Loucy (cell line): Measurements from ENCODE around the gene COL4A3.
A peak's percentile ranks its signal among the peaks of the same experiment; 100 is the strongest.

Experiments used
- H2AFZ ChIP-seq: fragments of 200-600 bp; sonication (generic); 2 replicates; pipeline ENCODE4 v1.6.0; 2016; ENCODE audit warnings: antibody characterized with exemption, mild to moderate bottlenecking, low read length, moderate library complexity
- H3F3A ChIP-seq: fragments of 200-600 bp; 2 replicates; pipeline ENCODE4 v1.6.0; 2016; ENCODE audit warnings: antibody characterized with exemption, low read depth, mild to moderate bottlenecking
- H3K27me3 ChIP-seq: fragments of 200-600 bp; sonication (generic); 2 replicates; pipeline ENCODE4 v1.6.1; 2014; ENCODE audit warnings: low read length, mild to moderate bottlenecking; ENCODE audit not compliant: insufficient read depth, poor library complexity, severe bottlenecking
- H3K36me3 ChIP-seq: fragments of 200-600 bp; sonication (generic); 2 replicates; pipeline ENCODE4 v1.6.1; 2016; ENCODE audit warnings: low read length; ENCODE audit not compliant: insufficient read depth
- H3K4me1 ChIP-seq: fragments of 200-600 bp; sonication (generic); 2 replicates; pipeline ENCODE4 v1.5.1; 2014; ENCODE audit warnings: low read length, mild to moderate bottlenecking; ENCODE audit not compliant: insufficient read depth, poor library complexity, severe bottlenecking
- H3K4me2 ChIP-seq: fragments of 200-600 bp; sonication (generic); 2 replicates; pipeline ENCODE4 v1.6.0; 2014; ENCODE audit warnings: antibody characterized with exemption, low read length, low read depth, mild to moderate bottlenecking; ENCODE audit not compliant: poor library complexity, severe bottlenecking
- H3K4me3 ChIP-seq: fragments of 200-600 bp; sonication (generic); 2 replicates; pipeline ENCODE4 v1.5.1; 2014; ENCODE audit warnings: low read length, mild to moderate bottlenecking, mixed read lengths; ENCODE audit not compliant: poor library complexity, severe bottlenecking
- H3K79me2 ChIP-seq: fragments of 200-600 bp; sonication (generic); 2 replicates; pipeline ENCODE4 v1.6.1; 2014; ENCODE audit warnings: low read length; ENCODE audit not compliant: insufficient read depth
- H3K9ac ChIP-seq: fragments of 200-600 bp; sonication (generic); 2 replicates; pipeline ENCODE4 v1.6.0; 2014; ENCODE audit warnings: mild to moderate bottlenecking, low read depth, low read length, moderate library complexity; ENCODE audit not compliant: poor library complexity, severe bottlenecking
- H3K9me2 ChIP-seq: fragments of 200-600 bp; sonication (generic); replicated peaks from 2 replicates; pipeline ENCODE4 v1.6.1; 2016; ENCODE audit warnings: low read depth, low read length, mixed read lengths
- H3K9me3 ChIP-seq: fragments of 200-600 bp; sonication (generic); 2 replicates; pipeline ENCODE4 v1.6.1; 2014; ENCODE audit warnings: mild to moderate bottlenecking, antibody characterized with exemption, low read length, low read depth; ENCODE audit not compliant: insufficient read depth
- H4K20me1 ChIP-seq: fragments of 200-600 bp; sonication (generic); 2 replicates; pipeline ENCODE4 v1.6.0; 2014; ENCODE audit warnings: antibody characterized with exemption, low read length, mild to moderate bottlenecking; ENCODE audit not compliant: insufficient read depth, poor library complexity, severe bottlenecking
- EZH2phosphoT487 ChIP-seq: fragments of 200-600 bp; IDR thresholded peaks from 2 replicates; pipeline ENCODE4 v1.6.1; 2018; ENCODE audit warnings: antibody characterized with exemption, mild to moderate bottlenecking, moderate library complexity, borderline replicate concordance
- TF ChIP-seq, protein P1 (sequence below): fragments of 200-600 bp; sonication (generic); conservative IDR thresholded peaks from 2 replicates; pipeline ENCODE4 v1.5.1; 2014; ENCODE audit warnings: mild to moderate bottlenecking, antibody characterized with exemption, low read length

COL4A3 gene

DNA sequence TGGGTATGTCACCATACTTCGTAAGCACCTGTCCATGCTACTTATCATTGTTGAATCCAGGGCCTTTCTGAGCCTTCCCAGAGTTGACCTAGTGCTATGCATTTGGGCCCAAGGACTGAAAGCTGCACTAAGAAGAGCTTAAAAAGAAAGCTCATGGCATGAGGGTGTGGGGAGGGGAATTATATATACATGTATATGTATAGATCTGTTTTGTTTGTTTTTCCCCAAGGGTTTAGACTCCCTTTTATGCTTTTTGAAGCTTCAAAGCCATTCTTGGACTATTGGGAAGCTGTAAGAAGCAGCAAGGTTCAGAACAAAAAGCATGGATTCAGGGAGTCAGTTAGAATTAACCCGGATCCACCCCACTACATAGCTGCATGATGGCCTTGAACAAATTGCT is 183.9 kb downstream of the COL4A3 start:
- Histone ChIP-seq H4K20me1 (no peaks in the 10 kb centered on the region), H3K4me3 (no peak overlapping the region), H3K4me1 (peaks cover 25% of the 10 kb centered on the region), H3K27me3 (no peaks in the 10 kb centered on the region), H3K36me3 (peaks cover 37% of the 10 kb centered on the region; the same call in 1 of the 2 replicates), H3K9ac (no peak overlapping the region), H3K9me2 (no peaks in the 10 kb centered on the region), H3F3A (no peaks in the 10 kb centered on the region), H2AFZ (no peak overlapping the region), H3K4me2 (no peak overlapping the region), H3K9me3 (no peaks in the 10 kb centered on the region), H3K79me2 (no peaks in the 10 kb centered on the region)
- TF ChIP-seq EZH2phosphoT487, result no peak
- TF ChIP-seq, protein P1, sequence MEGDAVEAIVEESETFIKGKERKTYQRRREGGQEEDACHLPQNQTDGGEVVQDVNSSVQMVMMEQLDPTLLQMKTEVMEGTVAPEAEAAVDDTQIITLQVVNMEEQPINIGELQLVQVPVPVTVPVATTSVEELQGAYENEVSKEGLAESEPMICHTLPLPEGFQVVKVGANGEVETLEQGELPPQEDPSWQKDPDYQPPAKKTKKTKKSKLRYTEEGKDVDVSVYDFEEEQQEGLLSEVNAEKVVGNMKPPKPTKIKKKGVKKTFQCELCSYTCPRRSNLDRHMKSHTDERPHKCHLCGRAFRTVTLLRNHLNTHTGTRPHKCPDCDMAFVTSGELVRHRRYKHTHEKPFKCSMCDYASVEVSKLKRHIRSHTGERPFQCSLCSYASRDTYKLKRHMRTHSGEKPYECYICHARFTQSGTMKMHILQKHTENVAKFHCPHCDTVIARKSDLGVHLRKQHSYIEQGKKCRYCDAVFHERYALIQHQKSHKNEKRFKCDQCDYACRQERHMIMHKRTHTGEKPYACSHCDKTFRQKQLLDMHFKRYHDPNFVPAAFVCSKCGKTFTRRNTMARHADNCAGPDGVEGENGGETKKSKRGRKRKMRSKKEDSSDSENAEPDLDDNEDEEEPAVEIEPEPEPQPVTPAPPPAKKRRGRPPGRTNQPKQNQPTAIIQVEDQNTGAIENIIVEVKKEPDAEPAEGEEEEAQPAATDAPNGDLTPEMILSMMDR, result no peak

DNA sequence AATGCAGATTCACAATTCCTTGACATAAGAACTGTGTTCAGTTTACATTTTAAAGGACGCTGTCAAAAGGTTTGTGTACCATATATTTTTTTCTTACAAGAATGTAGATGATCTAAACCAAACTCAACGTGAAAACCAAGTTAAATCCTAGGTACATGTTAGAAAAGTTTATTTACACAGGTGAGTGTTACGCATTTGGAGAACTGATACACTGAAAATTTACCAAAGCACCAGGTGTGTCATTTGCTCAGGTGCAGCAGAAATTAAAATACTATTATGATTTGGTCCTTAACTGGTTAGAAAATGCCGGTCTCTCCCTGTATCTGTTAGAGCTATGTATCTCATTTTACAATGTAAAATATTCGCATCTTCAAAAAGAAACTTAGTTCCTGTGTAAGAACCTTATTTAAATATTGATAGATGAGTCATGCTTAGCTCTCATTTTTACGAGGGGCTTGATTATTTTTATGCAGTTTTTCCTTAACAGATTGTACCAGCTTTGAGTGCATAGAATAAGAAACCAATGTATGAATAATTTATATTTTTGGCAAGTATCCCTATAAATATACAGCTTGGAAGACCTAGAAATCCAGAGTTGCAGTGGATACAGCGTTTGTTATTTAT is 185.7 kb downstream of the COL4A3 start:
- H4K20me1 ChIP-seq, result no peaks in the 10 kb centered on the region
- H2AFZ ChIP-seq, result no peak overlapping the region
- no peak overlapping the region for H3K9ac ChIP-seq
- H3K4me3 ChIP-seq, result no peak overlapping the region
- TF ChIP-seq, protein P1, result no peak
- TF ChIP-seq EZH2phosphoT487, result no peak
- H3F3A ChIP-seq, result no peaks in the 10 kb centered on the region
- no peaks in the 10 kb centered on the region for H3K9me2 ChIP-seq
- H3K4me2 ChIP-seq, result no peak overlapping the region
- no peaks in the 10 kb centered on the region for H3K27me3 ChIP-seq
- H3K79me2 ChIP-seq, result no peaks in the 10 kb centered on the region
- peaks cover 19% of the 10 kb centered on the region for H3K4me1 ChIP-seq
- peaks cover 36% of the 10 kb centered on the region; the same call in 1 of the 2 replicates for H3K36me3 ChIP-seq
- H3K9me3 ChIP-seq, result no peaks in the 10 kb centered on the region

DNA sequence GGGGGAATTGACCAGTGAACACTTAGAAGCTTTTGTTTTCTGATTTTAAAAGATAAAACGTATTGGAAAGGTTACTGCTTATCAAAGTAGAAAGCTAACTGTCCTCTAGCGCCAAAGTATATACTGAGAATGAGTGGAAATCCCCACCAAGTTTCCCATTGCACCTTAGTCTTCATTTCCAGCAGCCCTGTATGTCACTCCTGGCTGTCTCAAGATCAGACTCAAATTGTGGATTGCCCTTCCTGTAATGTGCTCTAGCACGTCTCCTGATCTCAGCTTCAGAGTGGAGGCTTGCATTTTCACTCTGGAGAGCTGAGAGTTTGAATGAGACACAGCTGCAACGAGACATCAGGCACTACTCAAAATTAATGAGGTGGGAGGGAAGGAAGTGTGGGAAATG is 187.2 kb downstream of the COL4A3 start:
- Histone ChIP-seq H4K20me1 (no peaks in the 10 kb centered on the region), H3K9ac (peak overlapping the region; percentile 34), H2AFZ (no peak overlapping the region), H3K4me2 (peak overlapping the region; percentile 52), H3K79me2 (no peaks in the 10 kb centered on the region), H3K27me3 (no peaks in the 10 kb centered on the region), H3K4me1 (peaks cover 19% of the 10 kb centered on the region), H3K9me3 (no peaks in the 10 kb centered on the region), H3F3A (no peaks in the 10 kb centered on the region), H3K4me3 (peak overlapping the region; percentile 18), H3K36me3 (peaks cover 39% of the 10 kb centered on the region), H3K9me2 (no peaks in the 10 kb centered on the region)
- TF ChIP-seq, protein P1, result no peak
- no peak for TF ChIP-seq EZH2phosphoT487
